OCI-LY1 (cell line): ENCODE measurements around the gene SYT2.
"Not testable (repeated sequence)": the region's sequence is repeated elsewhere in the genome, so short reads cannot be mapped to it uniquely, and the experiment has no call there.

Experiments used
- H2AFZ ChIP-seq: fragments of 200-600 bp; sonication (generic), shearing (Covaris generic); 2 replicates; pipeline ENCODE4 v1.6.0; 2014; ENCODE audit warnings: antibody characterized with exemption, mild to moderate bottlenecking, low read length
- H3F3A ChIP-seq: fragments of 200-600 bp; sonication (generic), shearing (Covaris generic); 2 replicates; pipeline ENCODE4 v1.6.0; 2014; ENCODE audit warnings: mild to moderate bottlenecking, antibody characterized with exemption, low read length, moderate library complexity; ENCODE audit not compliant: insufficient read depth
- H3K27ac ChIP-seq: fragments of 200-600 bp; sonication (generic); 2 replicates; pipeline ENCODE4 v1.5.1; 2014; ENCODE audit warnings: low read length, mixed run types, mild to moderate bottlenecking, low read depth; ENCODE audit not compliant: poor library complexity, severe bottlenecking
- H3K27me3 ChIP-seq: fragments of 200-600 bp; sonication (generic); 2 replicates; pipeline ENCODE4 v1.6.0; 2014; ENCODE audit warnings: antibody characterized with exemption, mild to moderate bottlenecking, low read length, moderate library complexity; ENCODE audit not compliant: insufficient read depth
- H3K36me3 ChIP-seq: fragments of 200-600 bp; sonication (generic); 2 replicates; pipeline ENCODE4 v1.6.1; 2014; ENCODE audit warnings: mild to moderate bottlenecking, antibody characterized with exemption, low read length, moderate library complexity, mixed read lengths; ENCODE audit not compliant: insufficient read depth
- H3K4me1 ChIP-seq: fragments of 200-600 bp; sonication (generic); 2 replicates; pipeline ENCODE4 v1.5.1; 2014; ENCODE audit warnings: mild to moderate bottlenecking, low read length, moderate library complexity; ENCODE audit not compliant: insufficient read depth, severe bottlenecking
- H3K4me2 ChIP-seq: fragments of 200-600 bp; sonication (generic), shearing (Covaris generic); 2 replicates; pipeline ENCODE4 v1.6.1; 2014; ENCODE audit warnings: low read length
- H3K4me3 ChIP-seq: fragments of 200-600 bp; sonication (generic); 2 replicates; pipeline ENCODE4 v1.5.1; 2014; ENCODE audit warnings: low read length, low read depth, mild to moderate bottlenecking, mixed read lengths; ENCODE audit not compliant: poor library complexity, severe bottlenecking
- H3K79me2 ChIP-seq: fragments of 200-600 bp; shearing (Covaris generic); 2 replicates; pipeline ENCODE4 v1.6.1; 2016; ENCODE audit warnings: mixed run types, low read length, mixed read lengths; ENCODE audit not compliant: insufficient read depth
- H3K9ac ChIP-seq: fragments of 200-600 bp; sonication (generic), shearing (Covaris generic); 2 replicates; pipeline ENCODE4 v1.6.1; 2014; ENCODE audit warnings: mild to moderate bottlenecking, low read length, mixed read lengths
- H3K9me2 ChIP-seq: fragments of 200-600 bp; sonication (generic), shearing (Covaris generic); 2 replicates; pipeline ENCODE4 v1.6.1; 2014; ENCODE audit warnings: low read depth, mild to moderate bottlenecking, low read length, mixed read lengths
- H3K9me3 ChIP-seq: fragments of 200-600 bp; shearing (Covaris generic); 2 replicates; pipeline ENCODE4 v1.6.1; 2014; ENCODE audit warnings: low read length, mixed read lengths
- H4K20me1 ChIP-seq: fragments of 200-600 bp; sonication (generic), shearing (Covaris generic); 2 replicates; pipeline ENCODE4 v1.6.0; 2016; ENCODE audit warnings: mild to moderate bottlenecking, low read length; ENCODE audit not compliant: insufficient read depth
- CTCF ChIP-seq: fragments of 200-600 bp; sonication (generic), shearing (Covaris generic); IDR thresholded peaks from 2 replicates; pipeline ENCODE4 v1.5.1; 2017; ENCODE audit warnings: mild to moderate bottlenecking, antibody characterized with exemption, low read length, moderate library complexity, mixed read lengths
- EZH2 ChIP-seq: fragments of 200-600 bp; sonication (generic), shearing (Covaris generic); IDR thresholded peaks from 2 replicates; pipeline ENCODE4 v1.8.0; 2017; ENCODE audit warnings: borderline replicate concordance, mixed run types, mild to moderate bottlenecking, antibody characterized with exemption, low read length, moderate library complexity, mixed read lengths

Gene SYT2

GRCh38 chr1:202615501-202616354, 94.5 kb downstream of the SYT2 start:
- H3K79me2 ChIP-seq = no peaks in the 10 kb centered on the region
- 0 out of 2 replicates have a peak, but pooled peaks cover 3% of the 10 kb centered on the region for H3K27me3 ChIP-seq
- no peaks in the 10 kb centered on the region for H3K9me3 ChIP-seq
- no peaks in the 10 kb centered on the region for H3K36me3 ChIP-seq
- no peak overlapping the region for H2AFZ ChIP-seq
- no peak for TF ChIP-seq EZH2
- no peak for TF ChIP-seq CTCF
- H4K20me1 ChIP-seq = no peaks in the 10 kb centered on the region
- H3K9me2 ChIP-seq = no peaks in the 10 kb centered on the region
- H3K9ac ChIP-seq = no peak overlapping the region
- no peak overlapping the region for H3K4me3 ChIP-seq
- no peak overlapping the region for H3K4me2 ChIP-seq
- peaks cover 10% of the 10 kb centered on the region for H3K4me1 ChIP-seq
- H3F3A ChIP-seq = no peaks in the 10 kb centered on the region
- no peak overlapping the region for H3K27ac ChIP-seq

GRCh38 chr1:202615208-202615500, 95.1 kb downstream of the SYT2 start:
- not testable (repeated sequence) for H3K27ac ChIP-seq, H4K20me1 ChIP-seq, H3K9me3 ChIP-seq, H3K9me2 ChIP-seq, H3F3A ChIP-seq, H3K4me2 ChIP-seq, H3K79me2 ChIP-seq, H3K27me3 ChIP-seq, H3K36me3 ChIP-seq, H3K4me3 ChIP-seq, H3K9ac ChIP-seq, H2AFZ ChIP-seq
- H3K4me1 ChIP-seq = peaks cover 10% of the 10 kb centered on the region

DNA sequence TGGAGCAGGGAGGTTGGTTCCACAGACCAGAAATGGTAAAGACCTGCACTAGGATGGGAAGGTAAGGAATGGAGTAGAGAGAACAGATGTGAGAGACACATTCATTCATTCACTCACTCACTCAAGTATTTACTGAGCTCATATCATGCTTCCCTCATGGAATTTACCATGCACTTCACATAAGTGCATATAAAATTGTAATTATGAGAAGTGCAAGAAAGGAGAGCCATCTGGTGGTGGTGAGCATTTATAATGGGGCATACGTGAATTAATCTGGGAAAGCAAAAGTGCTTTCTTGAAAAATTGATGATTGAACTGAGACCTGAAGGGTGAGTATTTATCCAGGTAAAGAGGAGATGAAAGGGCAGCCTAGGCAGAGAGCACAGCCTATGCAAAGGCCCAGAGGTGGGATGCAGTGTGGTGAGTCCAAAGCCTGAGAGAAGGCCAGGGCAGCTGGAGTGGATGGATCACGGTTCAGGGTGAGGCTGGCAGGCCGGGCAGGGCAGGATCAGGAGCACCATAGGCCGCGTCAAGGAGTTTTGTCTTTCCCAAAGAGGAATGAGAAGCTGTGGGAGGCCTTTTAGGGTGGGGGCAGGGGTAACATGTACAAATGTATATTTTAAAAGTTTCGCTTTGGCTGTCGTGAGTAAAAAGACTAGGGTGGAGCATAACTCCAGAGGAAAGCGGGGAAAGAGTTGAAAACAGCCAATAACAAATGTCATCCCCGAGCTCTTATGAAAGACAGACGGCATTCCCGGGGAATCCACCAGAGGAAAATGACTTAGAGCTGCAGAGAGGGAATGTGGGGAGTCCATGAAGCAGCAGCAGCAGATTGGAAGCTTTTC, 95.7 kb downstream of the SYT2 start:
- H3K27me3 ChIP-seq, H3K36me3 ChIP-seq, H3K9me3 ChIP-seq, H3K27ac ChIP-seq, H3K9me2 ChIP-seq, H2AFZ ChIP-seq, H4K20me1 ChIP-seq, H3K9ac ChIP-seq, H3K4me3 ChIP-seq, H3K4me2 ChIP-seq, H3F3A ChIP-seq, H3K79me2 ChIP-seq: not testable (repeated sequence)
- peak; percentile 27; the same call in 1 of the 2 replicates for TF ChIP-seq CTCF
- peaks cover 10% of the 10 kb centered on the region for H3K4me1 ChIP-seq
